Omental fat pad (tissue), 4 donors: Measurements from ENCODE around the gene CATSPERD. TPM values are rescaled to one million over a fixed set of nuclear protein-coding genes. Genes with fewer than 3 reads are reported as not detected.

Experiments
- ATAC-seq: fragments of 150-250 bp; one replicate; pipeline ENCODE4 v1.9.1; 2016; ENCODE audit warnings: mild to moderate bottlenecking, moderate library complexity; ENCODE audit not compliant: low FRiP score
- DNase-seq: peaks from one replicate; pipeline ENCODE4 v3.0.0-alpha.2; 2019; ENCODE audit warnings: low spot score
- CTCF ChIP-seq, 3 donors: fragments of 450-650 bp; IDR thresholded peaks; one replicate each; pipeline ENCODE4 v1.5.1; 2016 to 2017; ENCODE audit warnings: antibody characterized with exemption in 3 of 3, mild to moderate bottlenecking in 3 of 3, moderate library complexity in 2 of 3
- total RNA-seq, 4 donors: library from RNA; depleted of rRNA; stranded (reverse); fragments of >200 nt; gene quantifications; one replicate each; pipeline ENCODE4 v1.1.0, GENCODE V29; 2016

The CATSPERD gene
- total RNA-seq, 4 donors from 2014 or later = not detected

GRCh38 chr19:5821521-5822180 lies 101.2 kb downstream of the CATSPERD start:
- ATAC-seq (no peak), DNase-seq (no peak)
- TF ChIP-seq CTCF (IDR thresholded peaks at IDR 0.05) = no peak

GRCh38 chr19:5822181-5822844 lies 101.9 kb downstream of the CATSPERD start:
- ATAC-seq (no peak), DNase-seq (no peak)
- no peak for TF ChIP-seq CTCF (IDR thresholded peaks at IDR 0.05)

GRCh38 chr19:5823579-5824281 lies 103.3 kb downstream of the CATSPERD start:
- ATAC-seq (no peak), DNase-seq (no peak)
- no peak for TF ChIP-seq CTCF (IDR thresholded peaks at IDR 0.05)

- TF ChIP-seq CTCF (IDR thresholded peaks at IDR 0.05) = no peak
- DNase-seq (no peak), ATAC-seq (no peak)
Measured at GRCh38 chr19:5824751-5825150, 104.3 kb downstream of the CATSPERD start.

GRCh38 chr19:5825178-5825577 lies 104.7 kb downstream of the CATSPERD start:
- no peak for DNase-seq
- no peak for TF ChIP-seq CTCF (IDR thresholded peaks at IDR 0.05)
- ATAC-seq = no peak

- TF ChIP-seq CTCF (IDR thresholded peaks at IDR 0.05) = no peak
- ATAC-seq (no peak), DNase-seq (no peak)
Measured at GRCh38 chr19:5826531-5827341, 106.3 kb downstream of the CATSPERD start.
